ENCODE results near the gene MCCC2. TPM values are rescaled to one million over a fixed set of nuclear protein-coding genes. Genes with fewer than 3 reads are reported as not detected.
"Not testable (repeated sequence)": the region's sequence is repeated elsewhere in the genome, so short reads cannot be mapped to it uniquely, and the experiment has no call there.

The MCCC2 gene
- total RNA-seq, 6 experiments from 2014 or later = 11.7 to 22.4 (median 14.0) TPM

- no peaks in the 10 kb centered on the region for H3K27me3 Mint-ChIP-seq (ENCODE audit: insufficient read depth)
- TF ChIP-seq CTCF (IDR thresholded peaks at IDR 0.05) = no peak
- no peak for DNase-seq
- peaks cover 8% of the 10 kb centered on the region; the same call in 1 of the 2 replicates for H3K36me3 Mint-ChIP-seq (ENCODE audit: low read depth)
- H3K4me3 Mint-ChIP-seq = no peak overlapping the region
- H3K9me3 Mint-ChIP-seq = no peaks in the 10 kb centered on the region
- no peaks in the 10 kb centered on the region for H3K4me1 Mint-ChIP-seq (ENCODE audit: low read depth)
- no peak overlapping the region for H3K27ac Mint-ChIP-seq
Observed at GRCh38 chr5:71640408-71640807, 53.3 kb downstream of the MCCC2 start.

- no peak for DNase-seq
- Mint-ChIP-seq H3K9me3 (no peaks in the 10 kb centered on the region), H3K36me3 (ENCODE audit: low read depth) (peaks cover 21% of the 10 kb centered on the region; the same call in 1 of the 2 replicates), H3K4me1 (ENCODE audit: low read depth) (no peaks in the 10 kb centered on the region), H3K27me3 (ENCODE audit: insufficient read depth) (no peaks in the 10 kb centered on the region), H3K4me3 (no peak overlapping the region), H3K27ac (no peak overlapping the region)
- TF ChIP-seq CTCF (IDR thresholded peaks at IDR 0.05) = no peak
Observed at GRCh38 chr5:71645030-71645429, 57.9 kb downstream of the MCCC2 start.

DNA sequence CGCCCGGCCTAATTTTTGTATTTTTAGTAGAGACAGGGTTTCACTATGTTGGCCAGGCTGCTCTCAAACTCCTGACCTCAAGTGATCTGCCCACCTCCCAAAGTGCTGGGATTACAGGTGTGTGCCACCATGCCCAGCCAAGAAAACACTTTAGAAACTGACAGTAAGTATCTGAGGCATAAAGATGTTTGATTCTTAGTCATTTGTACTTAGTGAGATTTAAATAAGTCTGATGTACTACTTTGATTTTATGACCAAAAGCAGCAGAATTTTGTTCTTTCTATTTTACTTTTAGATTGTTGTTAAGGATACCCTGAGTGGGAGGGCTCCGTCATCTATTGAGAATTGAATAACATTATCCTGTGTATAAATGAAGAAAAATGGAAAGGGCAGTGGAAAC is 63.8 kb downstream of the MCCC2 start:
- not testable (repeated sequence) for H3K4me3 Mint-ChIP-seq; H3K27ac Mint-ChIP-seq; H3K9me3 Mint-ChIP-seq; H3K4me1 Mint-ChIP-seq (ENCODE audit: low read depth); H3K27me3 Mint-ChIP-seq (ENCODE audit: insufficient read depth); DNase-seq
- H3K36me3 Mint-ChIP-seq (ENCODE audit: low read depth) = peaks cover 22% of the 10 kb centered on the region; the same call in 1 of the 2 replicates

GRCh38 chr5:71651579-71651978 is 64.4 kb downstream of the MCCC2 start:
- peaks cover 18% of the 10 kb centered on the region; the same call in 1 of the 2 replicates for H3K36me3 Mint-ChIP-seq (ENCODE audit: low read depth)
- TF ChIP-seq CTCF (IDR thresholded peaks at IDR 0.05) = no peak
- H3K9me3 Mint-ChIP-seq = no peaks in the 10 kb centered on the region

GRCh38 chr5:71652349-71652748 is 65.2 kb downstream of the MCCC2 start:
- Mint-ChIP-seq H3K4me1 (ENCODE audit: low read depth) (no peaks in the 10 kb centered on the region), H3K4me3 (no peak overlapping the region), H3K27me3 (ENCODE audit: insufficient read depth) (no peaks in the 10 kb centered on the region; the same call in 1 of the 2 replicates), H3K9me3 (no peaks in the 10 kb centered on the region), H3K27ac (no peak overlapping the region), H3K36me3 (ENCODE audit: low read depth) (peaks cover 14% of the 10 kb centered on the region; the same call in 1 of the 2 replicates)
- no peak for DNase-seq
- TF ChIP-seq CTCF (IDR thresholded peaks at IDR 0.05) = no peak

More at GRCh38 chr5:71651579-71651978, 64.4 kb downstream of the MCCC2 start:
- H3K27ac Mint-ChIP-seq = no peak overlapping the region
- H3K4me1 Mint-ChIP-seq (ENCODE audit: low read depth) = no peaks in the 10 kb centered on the region
- H3K4me3 Mint-ChIP-seq = no peak overlapping the region
- no peaks in the 10 kb centered on the region; the same call in 1 of the 2 replicates for H3K27me3 Mint-ChIP-seq (ENCODE audit: insufficient read depth)
- no peak for DNase-seq

DNA sequence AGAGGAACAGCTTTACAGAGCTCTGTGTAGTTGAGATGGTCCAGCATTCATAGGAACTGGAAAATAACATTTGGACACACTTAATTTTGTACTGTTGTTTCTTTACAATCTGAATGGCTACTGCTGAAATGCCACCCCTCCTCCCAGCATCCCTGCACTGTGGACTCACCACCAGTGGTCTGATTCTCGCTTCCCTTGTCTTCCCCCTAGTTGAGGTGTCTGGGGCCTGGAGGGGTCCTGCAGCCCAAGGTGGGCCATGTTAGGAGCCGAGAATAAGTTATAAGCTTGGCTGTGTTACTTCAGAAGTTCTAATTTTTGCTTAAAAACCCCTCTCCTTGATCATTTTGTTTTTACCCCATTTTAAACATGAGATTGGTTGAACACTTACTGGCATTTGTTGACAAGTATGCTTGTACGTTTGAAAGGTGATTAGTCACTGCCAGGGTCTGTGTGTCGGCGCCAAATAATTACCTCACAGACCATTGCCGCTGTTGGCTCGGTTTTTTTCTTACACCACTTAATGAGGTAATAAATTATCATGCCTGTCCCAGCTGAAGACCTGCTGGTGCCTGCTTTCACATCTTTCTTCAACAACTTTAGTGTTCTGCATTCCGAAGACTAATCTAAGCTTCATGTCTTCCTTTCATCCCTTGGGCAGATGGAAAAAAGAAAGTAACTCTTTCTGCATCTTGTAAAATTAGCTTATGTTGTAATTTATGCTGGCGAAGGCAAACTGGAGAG is 65.8 kb downstream of the MCCC2 start:
- Mint-ChIP-seq H3K27ac (no peak overlapping the region), H3K27me3 (ENCODE audit: insufficient read depth) (no peaks in the 10 kb centered on the region; the same call in 1 of the 2 replicates), H3K4me3 (no peak overlapping the region), H3K4me1 (ENCODE audit: low read depth) (no peaks in the 10 kb centered on the region), H3K36me3 (ENCODE audit: low read depth) (peaks cover 11% of the 10 kb centered on the region; the same call in 1 of the 2 replicates), H3K9me3 (no peaks in the 10 kb centered on the region)
- TF ChIP-seq CTCF (IDR thresholded peaks at IDR 0.05) = no peak
- DNase-seq = no peak
